ES-I3 (cell line): ENCODE results near the gene TNFRSF14.
"Not testable (repeated sequence)": the region's sequence is repeated elsewhere in the genome, so short reads cannot be mapped to it uniquely, and the experiment has no call there.

Experiments
- H3K36me3 ChIP-seq: 2 replicates; pipeline ENCODE4 v1.6.1; 2013; ENCODE audit warnings: mild to moderate bottlenecking, low read length, control low read depth, moderate library complexity; ENCODE audit not compliant: insufficient read depth
- H3K4me1 ChIP-seq: 2 replicates; pipeline ENCODE4 v1.6.1; 2013; ENCODE audit warnings: mild to moderate bottlenecking, control low read depth, low read length; ENCODE audit not compliant: insufficient read depth
- H3K9ac ChIP-seq: 2 replicates; pipeline ENCODE4 v1.6.1; 2013; ENCODE audit warnings: low read depth, mild to moderate bottlenecking, low read length, moderate library complexity
- H3K9me3 ChIP-seq: 2 replicates; pipeline ENCODE4 v1.6.1; 2013; ENCODE audit warnings: mild to moderate bottlenecking, low read length, moderate library complexity; ENCODE audit not compliant: control insufficient read depth, insufficient read depth

Gene TNFRSF14

DNA sequence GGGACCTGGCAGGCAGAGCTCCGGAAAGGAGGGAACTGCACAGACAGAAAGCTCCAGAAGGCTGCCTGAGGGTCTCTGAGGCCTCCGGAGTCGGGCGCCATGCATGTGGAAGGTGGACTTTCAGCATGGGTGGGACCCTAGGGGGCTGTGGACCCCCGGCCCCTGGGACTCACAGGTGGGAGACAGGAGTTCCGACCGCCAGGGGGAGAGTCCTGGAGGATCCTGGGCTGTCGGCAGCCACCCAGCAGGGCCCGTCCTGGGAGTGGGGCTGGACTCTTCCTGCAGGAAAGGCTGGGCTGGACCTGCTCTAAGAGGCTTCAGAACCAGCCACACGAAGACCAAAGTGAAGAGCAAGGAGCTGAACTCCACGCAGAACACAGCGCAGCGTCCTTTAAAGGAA is 13.5 kb downstream of the TNFRSF14 start:
- not testable (repeated sequence) for H3K4me1 ChIP-seq, H3K36me3 ChIP-seq, H3K9ac ChIP-seq, H3K9me3 ChIP-seq

DNA sequence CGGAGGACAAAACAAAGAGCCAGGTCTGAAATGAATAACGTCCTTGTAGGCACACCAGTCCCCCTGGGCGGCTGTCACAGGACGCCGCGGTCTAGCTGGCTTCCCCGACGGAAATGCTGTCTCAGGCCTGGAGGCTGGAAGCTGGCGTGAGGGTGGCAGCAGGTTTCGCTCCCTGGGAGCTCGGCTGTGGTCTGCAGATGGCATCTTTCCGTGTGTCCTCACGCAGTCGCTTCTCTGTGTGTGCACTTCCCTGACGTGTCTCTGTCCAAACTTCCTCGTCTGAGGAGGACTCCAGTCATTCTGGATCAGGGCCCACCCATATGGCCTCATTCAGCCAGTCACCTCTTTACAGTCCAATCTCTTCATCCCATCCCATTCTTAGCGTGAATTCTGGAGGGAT is 14.2 kb downstream of the TNFRSF14 start:
- Histone ChIP-seq H3K9me3 (peaks cover 4% of the 10 kb centered on the region; the same call in 1 of the 2 replicates), H3K36me3 (no peaks in the 10 kb centered on the region), H3K4me1 (no peaks in the 10 kb centered on the region), H3K9ac (no peak overlapping the region)

DNA sequence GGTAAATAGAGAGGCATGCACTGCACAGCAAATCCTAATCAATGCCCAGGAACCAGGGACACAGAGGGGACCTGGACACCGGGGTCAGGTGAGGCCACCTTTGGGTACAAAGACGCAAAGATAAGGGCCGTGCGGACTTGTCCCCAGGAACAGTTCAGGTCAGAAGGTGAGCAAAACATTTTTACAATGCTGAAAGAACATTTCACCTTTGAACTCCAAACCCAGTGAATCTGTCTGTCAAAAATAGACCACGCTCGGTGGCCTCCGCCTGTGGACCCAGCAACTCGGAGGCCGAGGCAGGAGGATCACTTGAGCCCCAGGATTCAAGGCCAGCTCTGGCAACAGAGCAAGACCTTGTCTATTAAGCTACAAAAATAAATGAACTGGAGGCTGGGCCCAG is 15.2 kb downstream of the TNFRSF14 start:
- Histone ChIP-seq H3K9ac (no peak overlapping the region), H3K36me3 (no peaks in the 10 kb centered on the region), H3K9me3 (peaks cover 4% of the 10 kb centered on the region; the same call in 1 of the 2 replicates), H3K4me1 (no peaks in the 10 kb centered on the region)

DNA sequence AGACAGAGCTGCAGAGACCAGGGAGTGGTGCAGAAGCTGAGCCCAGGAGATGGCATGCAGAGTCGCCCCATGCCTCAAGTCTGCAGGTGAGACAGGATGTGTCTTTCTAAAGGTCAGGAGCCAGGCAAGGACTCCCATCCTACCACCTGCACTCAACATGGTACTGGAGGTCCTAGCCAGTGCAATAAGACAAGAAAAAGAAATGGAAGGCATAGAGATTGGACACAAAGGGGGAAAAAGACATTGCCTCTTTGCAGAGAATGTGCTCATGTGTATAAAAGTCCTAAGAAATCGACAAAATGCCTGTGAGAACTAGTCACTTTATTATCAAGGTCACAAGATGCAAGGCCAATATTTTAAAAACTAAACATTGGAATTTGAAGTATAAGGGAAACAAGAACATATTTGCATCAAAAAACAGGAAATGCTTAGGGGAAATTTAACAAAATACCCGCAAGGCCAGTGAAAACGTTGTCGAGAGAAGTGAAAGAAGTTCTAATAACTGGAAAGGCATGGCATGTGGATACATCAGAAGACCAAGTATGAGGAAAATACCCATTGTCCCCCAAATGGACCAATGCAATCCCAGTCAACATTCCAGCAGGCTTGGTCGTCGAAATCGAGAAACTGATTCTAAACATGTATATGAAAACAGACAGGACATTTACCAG is 17.2 kb downstream of the TNFRSF14 start:
- no peaks in the 10 kb centered on the region; the same call in 1 of the 2 replicates for H3K4me1 ChIP-seq
- H3K9me3 ChIP-seq, result peaks cover 4% of the 10 kb centered on the region; the same call in 1 of the 2 replicates
- no peak overlapping the region for H3K9ac ChIP-seq
- H3K36me3 ChIP-seq, result no peaks in the 10 kb centered on the region

DNA sequence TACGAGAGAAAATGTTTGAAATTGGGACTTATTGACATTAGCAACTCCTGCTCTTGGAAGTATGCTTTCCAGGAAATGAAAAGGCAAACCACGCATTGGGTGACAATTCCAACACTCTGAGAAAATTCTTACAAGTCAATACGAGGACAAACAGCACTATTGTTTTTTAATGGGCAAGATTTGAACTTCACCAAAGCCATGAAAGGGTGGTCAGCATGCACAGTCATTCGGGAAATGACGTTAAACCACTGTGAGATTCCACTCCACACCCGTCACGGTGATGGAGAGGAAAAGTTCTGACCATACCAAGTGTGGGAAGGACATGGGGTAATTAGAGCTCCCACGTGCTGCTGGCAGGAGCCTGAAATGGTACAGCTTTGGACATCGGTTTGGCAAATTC is 18.2 kb downstream of the TNFRSF14 start:
- no peak overlapping the region for H3K9ac ChIP-seq
- H3K4me1 ChIP-seq, result peaks cover 4% of the 10 kb centered on the region; the same call in 1 of the 2 replicates
- H3K36me3 ChIP-seq, result no peaks in the 10 kb centered on the region
- peaks cover 4% of the 10 kb centered on the region; the same call in 1 of the 2 replicates for H3K9me3 ChIP-seq

DNA sequence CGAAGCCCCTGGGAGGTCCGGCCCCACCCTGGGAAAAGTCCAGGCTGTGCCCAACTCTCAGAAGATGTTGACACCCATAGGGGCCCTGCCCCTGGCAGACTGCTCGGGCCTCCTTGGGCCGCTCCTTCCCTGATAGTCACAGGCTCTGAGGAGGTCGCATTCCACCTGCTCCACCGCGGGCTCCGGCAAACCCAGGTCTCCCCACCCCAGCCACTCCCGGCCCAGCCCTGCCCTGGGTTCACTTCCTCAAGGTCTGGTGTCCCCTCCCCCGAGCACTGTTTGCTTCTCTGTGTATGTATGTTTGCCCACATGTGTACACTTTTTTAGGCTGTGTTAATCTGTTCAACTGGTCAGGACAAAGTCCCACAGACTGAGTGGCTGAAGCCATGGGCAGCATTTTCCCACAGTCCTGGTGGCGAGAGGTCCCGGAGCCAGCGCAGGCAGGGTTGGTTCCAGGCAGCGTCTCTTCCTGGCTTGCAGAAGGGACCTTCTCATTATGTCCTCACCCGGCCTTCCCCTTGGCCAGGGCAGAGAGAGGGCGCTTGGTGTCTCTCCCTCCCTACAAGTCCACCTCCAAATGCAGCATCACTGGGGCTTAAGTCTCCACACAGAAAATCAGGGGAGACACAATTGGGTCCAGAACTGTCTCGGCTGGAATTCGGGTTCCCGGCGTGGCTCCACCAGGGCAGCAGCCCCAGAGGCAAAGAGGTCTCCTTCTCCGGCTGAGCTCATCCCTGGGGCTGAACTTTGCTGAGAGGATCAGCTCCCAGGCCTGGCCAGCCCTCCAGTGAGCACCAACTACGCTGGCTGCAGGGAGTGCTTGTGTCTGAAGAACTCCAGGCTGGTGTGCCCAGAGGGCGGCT is 19.9 kb downstream of the TNFRSF14 start:
- Histone ChIP-seq H3K9me3 (peaks cover 4% of the 10 kb centered on the region; the same call in 1 of the 2 replicates), H3K4me1 (peaks cover 4% of the 10 kb centered on the region; the same call in 1 of the 2 replicates), H3K9ac (no peak overlapping the region)

DNA sequence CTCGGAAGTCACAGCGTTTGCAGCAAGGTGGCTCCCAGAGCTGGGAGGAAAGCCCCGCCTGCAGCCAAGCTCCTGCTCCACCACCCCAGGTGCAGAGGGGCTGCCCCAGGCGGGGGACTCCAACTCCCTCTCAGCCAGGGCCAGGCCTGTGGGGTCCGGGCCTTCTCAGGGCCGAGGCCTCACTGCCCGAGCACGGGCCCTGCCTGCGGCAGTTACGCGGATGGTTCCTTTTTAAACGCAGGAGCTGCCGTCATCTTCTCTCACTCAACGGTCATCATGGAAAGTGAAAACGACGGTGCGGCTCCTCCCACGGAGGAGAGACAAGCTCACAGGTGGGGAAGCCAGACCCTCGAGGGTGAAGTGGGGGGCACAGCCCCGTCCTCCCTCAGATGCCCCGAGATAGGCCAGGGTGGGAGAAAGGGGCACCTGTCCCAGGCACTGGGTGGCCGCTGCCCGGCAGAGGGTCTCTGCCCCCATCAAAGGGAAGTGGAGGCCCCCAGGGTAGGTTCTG is 21.4 kb downstream of the TNFRSF14 start:
- H3K36me3 ChIP-seq, H3K9ac ChIP-seq, H3K9me3 ChIP-seq, H3K4me1 ChIP-seq: not testable (repeated sequence)

More for the DNA sequence above, 19.9 kb downstream of the TNFRSF14 start:
- no peaks in the 10 kb centered on the region for H3K36me3 ChIP-seq

GRCh38 chr1:2578758-2579118 is 22.6 kb downstream of the TNFRSF14 start:
- peaks cover 4% of the 10 kb centered on the region; the same call in 1 of the 2 replicates for H3K4me1 ChIP-seq
- no peaks in the 10 kb centered on the region for H3K36me3 ChIP-seq

DNA sequence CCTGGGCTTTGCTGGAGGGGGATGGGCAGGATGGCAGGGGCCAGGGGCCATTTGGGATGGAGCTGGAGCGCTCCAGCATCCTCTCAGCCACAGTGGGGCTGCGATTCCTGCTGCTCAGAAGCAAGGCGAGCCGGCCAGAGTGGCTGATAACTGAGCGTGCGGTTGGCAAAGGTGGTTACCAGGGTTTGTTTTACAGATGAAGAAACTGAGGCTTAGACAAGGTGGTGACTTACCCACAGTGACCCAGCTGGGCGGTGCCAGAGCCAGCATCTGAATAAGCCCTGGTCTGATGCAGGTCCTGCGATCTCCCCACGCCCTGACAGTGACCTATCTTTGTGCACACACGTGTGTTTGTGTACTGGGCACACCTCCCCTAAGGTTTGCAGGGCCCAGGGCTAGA is 24.5 kb downstream of the TNFRSF14 start:
- H3K36me3 ChIP-seq, result no peaks in the 10 kb centered on the region
- peaks cover 4% of the 10 kb centered on the region; the same call in 1 of the 2 replicates for H3K4me1 ChIP-seq
- H3K9me3 ChIP-seq, result no peaks in the 10 kb centered on the region; the same call in 1 of the 2 replicates
- no peak overlapping the region for H3K9ac ChIP-seq

More at GRCh38 chr1:2578758-2579118, 22.6 kb downstream of the TNFRSF14 start:
- no peak overlapping the region for H3K9ac ChIP-seq
- no peaks in the 10 kb centered on the region; the same call in 1 of the 2 replicates for H3K9me3 ChIP-seq

DNA sequence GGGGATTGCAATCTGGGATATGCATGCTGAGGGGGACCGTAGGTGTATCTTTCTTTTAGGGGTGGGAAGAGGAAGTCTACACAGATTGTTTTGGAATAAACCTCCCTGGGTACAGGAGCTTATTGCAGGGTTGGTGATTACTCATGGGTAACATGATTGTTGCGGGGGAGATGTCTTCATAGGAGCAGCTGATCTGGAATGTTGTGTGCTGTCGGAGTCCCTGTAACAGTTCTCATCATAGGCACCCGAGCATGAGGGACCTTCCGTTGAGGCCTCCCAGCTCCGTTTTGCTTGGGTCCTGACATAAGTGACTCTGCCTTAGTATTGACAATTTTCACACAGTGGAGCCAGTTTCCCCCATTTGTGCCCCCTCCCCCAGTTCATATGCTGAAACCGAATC is 26.2 kb downstream of the TNFRSF14 start:
- Histone ChIP-seq H3K9ac (no peak overlapping the region), H3K36me3 (no peaks in the 10 kb centered on the region), H3K9me3 (no peaks in the 10 kb centered on the region; the same call in 1 of the 2 replicates), H3K4me1 (peaks cover 4% of the 10 kb centered on the region; the same call in 1 of the 2 replicates)

GRCh38 chr1:2583331-2583791 is 27.2 kb downstream of the TNFRSF14 start:
- Histone ChIP-seq H3K36me3 (no peaks in the 10 kb centered on the region), H3K9me3 (no peaks in the 10 kb centered on the region; the same call in 1 of the 2 replicates), H3K4me1 (peaks cover 4% of the 10 kb centered on the region; the same call in 1 of the 2 replicates), H3K9ac (no peak overlapping the region)

DNA sequence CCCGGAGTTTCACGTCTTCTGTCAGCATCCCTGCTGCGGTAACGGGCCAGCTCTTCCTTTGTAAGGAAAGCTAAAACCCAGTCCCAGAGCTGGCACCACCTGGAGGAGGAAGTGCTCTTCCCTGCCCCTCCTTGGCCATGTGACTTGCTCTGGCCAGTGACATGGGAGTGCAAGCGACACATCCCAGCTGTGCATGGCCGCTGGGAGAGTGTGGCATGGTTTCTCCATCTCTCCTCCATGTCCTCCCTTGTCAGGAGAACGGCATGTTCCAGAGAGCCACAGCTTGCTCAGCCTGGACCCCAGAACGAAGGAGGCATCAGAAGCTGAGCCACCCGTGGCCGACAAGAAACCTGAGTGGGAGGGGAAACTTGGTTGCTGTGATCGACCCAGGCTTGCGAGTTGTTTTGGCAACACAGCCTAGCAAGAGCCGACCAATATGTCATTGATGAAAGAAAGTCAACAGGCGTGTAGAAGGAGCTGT is 27.7 kb downstream of the TNFRSF14 start:
- Histone ChIP-seq H3K4me1 (no peaks in the 10 kb centered on the region; the same call in 1 of the 2 replicates), H3K36me3 (no peaks in the 10 kb centered on the region), H3K9ac (no peak overlapping the region), H3K9me3 (no peaks in the 10 kb centered on the region; the same call in 1 of the 2 replicates)

GRCh38 chr1:2584686-2585317 is 28.6 kb downstream of the TNFRSF14 start:
- no peaks in the 10 kb centered on the region for H3K36me3 ChIP-seq
- no peaks in the 10 kb centered on the region; the same call in 1 of the 2 replicates for H3K9me3 ChIP-seq
- no peaks in the 10 kb centered on the region; the same call in 1 of the 2 replicates for H3K4me1 ChIP-seq
- peak overlapping the region; percentile 64; the same call in 1 of the 2 replicates for H3K9ac ChIP-seq
